Right kidney (tissue), 1 donor: ENCODE results near the gene GCH1.

Experiments
- DNase-seq: peaks from one replicate; pipeline ENCODE4 v3.0.0-alpha.2; 2016

The GCH1 gene

GRCh38 chr14:54867011-54867410, 35.6 kb downstream of the GCH1 start:
- no peak for DNase-seq

- no peak for DNase-seq
These were observed 36.0 kb downstream of the GCH1 start for GRCh38 chr14:54866588-54866987.

GRCh38 chr14:54864526-54864925, 38.1 kb downstream of the GCH1 start:
- no peak for DNase-seq

GRCh38 chr14:54857830-54858269, 44.8 kb downstream of the GCH1 start:
- DNase-seq: no peak

- DNase-seq: no peak
These were observed 46.5 kb downstream of the GCH1 start for GRCh38 chr14:54856152-54856551.

GRCh38 chr14:54854181-54854580, 48.4 kb downstream of the GCH1 start:
- DNase-seq: no peak

GRCh38 chr14:54853339-54853738, 49.3 kb downstream of the GCH1 start:
- DNase-seq: no peak

GRCh38 chr14:54852215-54852614, 50.4 kb downstream of the GCH1 start:
- DNase-seq: no peak

- no peak for DNase-seq
These were observed 53.7 kb downstream of the GCH1 start for GRCh38 chr14:54848910-54849309.

- DNase-seq: no peak
These were observed 57.0 kb downstream of the GCH1 start for GRCh38 chr14:54845641-54846040.

GRCh38 chr14:54844479-54844878, 58.1 kb downstream of the GCH1 start:
- no peak for DNase-seq

- DNase-seq: no peak
These were observed 61.8 kb downstream of the GCH1 start for GRCh38 chr14:54840798-54841197.

- no peak for DNase-seq
These were observed 62.3 kb downstream of the GCH1 start for GRCh38 chr14:54840336-54840735.

GRCh38 chr14:54839701-54840119, 62.9 kb downstream of the GCH1 start:
- no peak for DNase-seq

GRCh38 chr14:54838931-54839512, 63.6 kb downstream of the GCH1 start:
- no peak for DNase-seq

GRCh38 chr14:54837508-54838149, 65.0 kb downstream of the GCH1 start:
- DNase-seq: no peak

- no peak for DNase-seq
These were observed 66.4 kb downstream of the GCH1 start for GRCh38 chr14:54836231-54836630.

GRCh38 chr14:54834727-54835126, 67.9 kb downstream of the GCH1 start:
- no peak for DNase-seq

- no peak for DNase-seq
These were observed 68.5 kb downstream of the GCH1 start for GRCh38 chr14:54834081-54834480.

- no peak for DNase-seq
These were observed 72.0 kb downstream of the GCH1 start for GRCh38 chr14:54830650-54831049.

GRCh38 chr14:54829486-54830224, 73.0 kb downstream of the GCH1 start:
- DNase-seq: no peak

GRCh38 chr14:54828037-54828436, 74.6 kb downstream of the GCH1 start:
- DNase-seq: no peak

- no peak for DNase-seq
These were observed 78.7 kb downstream of the GCH1 start for GRCh38 chr14:54823757-54824549.
